Choroid plexus epithelial cell (primary cell): ENCODE results near the gene PCNT.

ENCODE experiments used
- DNase-seq: peaks from one replicate; pipeline ENCODE4 v3.0.0-alpha.2; 2010; ENCODE audit warnings: low read depth
- H3K4me3 ChIP-seq: 2 replicates; pipeline ENCODE4 v1.5.1; 2011; ENCODE audit warnings: low read depth, mild to moderate bottlenecking, control low read depth, low read length, moderate library complexity
- CTCF ChIP-seq: conservative IDR thresholded peaks from 2 replicates; pipeline ENCODE4 v1.5.1; 2011; ENCODE audit warnings: low read depth, mild to moderate bottlenecking, control low read depth, inconsistent platforms, low read length, moderate library complexity

Gene PCNT

GRCh38 chr21:46295996-46296752 lies 27.8 kb upstream of the PCNT start:
- TF ChIP-seq CTCF: no peak
- H3K4me3 ChIP-seq: no peak overlapping the region
- peak; percentile 78 for DNase-seq

GRCh38 chr21:46297338-46298271 lies 26.4 kb upstream of the PCNT start:
- TF ChIP-seq CTCF: no peak
- H3K4me3 ChIP-seq: peak overlapping the region; percentile 59
- DNase-seq: peak; percentile 37

DNA sequence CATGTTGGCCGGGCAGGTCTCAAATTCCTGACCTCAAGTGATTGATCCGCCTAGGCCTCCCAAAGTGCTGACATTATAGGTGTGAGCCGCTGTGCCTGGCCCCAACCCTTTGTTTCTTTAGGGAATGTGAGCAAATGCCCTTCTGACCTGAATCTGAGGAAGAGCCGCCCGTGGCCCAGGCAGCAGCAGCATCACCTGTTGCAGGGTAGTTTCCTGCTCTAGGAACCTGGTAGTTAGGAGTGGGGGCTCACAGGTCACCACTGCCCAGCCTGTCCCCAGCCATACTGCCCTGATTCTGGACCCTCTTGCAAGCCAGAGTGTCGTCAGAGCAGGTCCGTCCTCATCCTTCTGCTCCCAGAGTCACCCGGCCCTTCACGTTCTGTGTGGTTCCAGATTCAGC lies 24.8 kb upstream of the PCNT start:
- no peak overlapping the region for H3K4me3 ChIP-seq
- DNase-seq: no peak
- no peak for TF ChIP-seq CTCF

DNA sequence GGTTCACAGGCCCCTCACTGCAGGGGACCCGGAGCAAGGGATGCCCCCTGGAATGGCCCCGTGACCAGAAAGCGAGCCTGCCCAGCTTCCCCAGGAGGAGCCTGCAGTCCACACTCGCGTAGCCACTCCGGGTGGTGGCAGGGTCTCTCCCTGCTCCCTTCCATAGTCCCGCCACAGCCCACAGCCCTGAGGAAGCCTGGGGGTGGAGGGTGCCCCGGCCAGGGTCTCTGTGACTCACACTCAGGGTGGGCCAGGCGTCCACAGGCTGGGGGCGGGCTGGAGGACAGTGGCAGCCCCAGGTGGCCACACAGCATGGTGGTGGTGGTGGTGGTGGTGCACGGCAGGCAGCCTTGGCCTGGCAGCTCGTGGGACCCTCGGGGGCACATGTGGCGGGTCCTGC lies 22.2 kb upstream of the PCNT start:
- no peak for DNase-seq
- TF ChIP-seq CTCF: no peak
- H3K4me3 ChIP-seq: no peak overlapping the region

- no peak for TF ChIP-seq CTCF
- no peak for DNase-seq
- H3K4me3 ChIP-seq: no peak overlapping the region
Measured at GRCh38 chr21:46304437-46304836, 19.5 kb upstream of the PCNT start.

DNA sequence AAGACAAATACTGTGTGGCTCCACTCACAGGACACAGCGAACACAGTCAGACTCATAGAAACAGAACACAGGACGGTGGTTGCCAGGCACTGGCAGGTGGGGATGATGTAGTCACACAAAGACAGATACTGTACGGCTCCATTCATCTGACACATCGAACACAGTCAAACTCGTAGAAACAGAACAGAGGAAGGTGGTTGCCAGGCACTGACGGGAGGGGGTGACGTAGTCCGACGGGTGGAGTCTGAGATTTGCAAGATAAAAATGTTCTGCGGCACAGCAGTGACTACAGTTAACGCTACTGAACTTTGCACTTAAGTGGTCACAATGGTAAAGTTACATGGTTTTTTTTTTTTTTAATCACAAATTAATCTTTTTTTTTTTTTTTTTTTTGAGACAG lies 19.0 kb upstream of the PCNT start:
- no peak for TF ChIP-seq CTCF
- DNase-seq: no peak
- H3K4me3 ChIP-seq: no peak overlapping the region
